Renal cortex interstitium (tissue), 15 donors: ENCODE results near the gene NACC1. TPM values are rescaled to one million over a fixed set of nuclear protein-coding genes. Genes with fewer than 3 reads are reported as not detected.
A peak's percentile ranks its signal among the peaks of the same experiment; 100 is the strongest.

Experiments
- DNase-seq, 11 donors: peaks; one replicate each; pipeline ENCODE4 v3.0.0-alpha.2; 2013; ENCODE audit warnings: low read depth in 9 of 11, low spot score in 4 of 11; ENCODE audit errors: extremely low read depth in 1 of 11
- long read RNA-seq, 16 experiments: transcript quantifications; one replicate each; lab custom pipeline, GENCODE V29; 2026
- polyA plus RNA-seq, 3 donors: library from polyadenylated mRNA; unstranded; fragments of 120-200 nt; gene quantifications; one replicate each; pipeline ENCODE4 v1.2.1, GENCODE V29; 2013; ENCODE audit not compliant: insufficient read length in 3 of 3

Gene NACC1
- 10 to 100 TPM; 21.2 to 34.0 (median 30.5) TPM for polyA plus RNA-seq
- long read RNA-seq, donor 1, full-length matches to known transcripts: 6 of 6 reads
- long read RNA-seq, donor 1, partial matches to known transcripts: 0 of 6 reads
- long read RNA-seq, donor 1, other reads (novel, unspliced or antisense): 0 of 6 reads
- long read RNA-seq, donor 2, full-length matches to known transcripts: 8 of 8 reads
- long read RNA-seq, donor 2, partial matches to known transcripts: 0 of 8 reads
- long read RNA-seq, donor 2, other reads (novel, unspliced or antisense): 0 of 8 reads
- long read RNA-seq, donor 3, full-length matches to known transcripts: 7 of 15 reads
- long read RNA-seq, donor 3, partial matches to known transcripts: 8 of 15 reads
- long read RNA-seq, donor 3, other reads (novel, unspliced or antisense): 0 of 15 reads
- long read RNA-seq, donor 4, full-length matches to known transcripts: 2 of 2 reads
- long read RNA-seq, donor 4, partial matches to known transcripts: 0 of 2 reads
- long read RNA-seq, donor 4, other reads (novel, unspliced or antisense): 0 of 2 reads
- long read RNA-seq, donor 5: 0 reads
- long read RNA-seq, donor 6, full-length matches to known transcripts: 4 of 9 reads
- long read RNA-seq, donor 6, partial matches to known transcripts: 5 of 9 reads
- long read RNA-seq, donor 6, other reads (novel, unspliced or antisense): 0 of 9 reads
- long read RNA-seq, donor 7, full-length matches to known transcripts: 4 of 4 reads
- long read RNA-seq, donor 7, partial matches to known transcripts: 0 of 4 reads
- long read RNA-seq, donor 7, other reads (novel, unspliced or antisense): 0 of 4 reads
- long read RNA-seq, donor 8: 0 reads
- long read RNA-seq, donor 9, full-length matches to known transcripts: 9 of 9 reads
- long read RNA-seq, donor 9, partial matches to known transcripts: 0 of 9 reads
- long read RNA-seq, donor 9, other reads (novel, unspliced or antisense): 0 of 9 reads
- long read RNA-seq, donor 10, full-length matches to known transcripts: 3 of 3 reads
- long read RNA-seq, donor 10, partial matches to known transcripts: 0 of 3 reads
- long read RNA-seq, donor 10, other reads (novel, unspliced or antisense): 0 of 3 reads
- long read RNA-seq, donor 11, full-length matches to known transcripts: 6 of 12 reads
- long read RNA-seq, donor 11, partial matches to known transcripts: 6 of 12 reads
- long read RNA-seq, donor 11, other reads (novel, unspliced or antisense): 0 of 12 reads
- long read RNA-seq, donor 12, full-length matches to known transcripts: 2 of 2 reads
- long read RNA-seq, donor 12, partial matches to known transcripts: 0 of 2 reads
- long read RNA-seq, donor 12, other reads (novel, unspliced or antisense): 0 of 2 reads
- long read RNA-seq, donor 13: 0 reads
- long read RNA-seq, donor 14, full-length matches to known transcripts: 9 of 14 reads
- long read RNA-seq, donor 14, partial matches to known transcripts: 5 of 14 reads
- long read RNA-seq, donor 14, other reads (novel, unspliced or antisense): 0 of 14 reads
- long read RNA-seq, donor 15: 0 reads
- long read RNA-seq, donor 16, full-length matches to known transcripts: 12 of 18 reads
- long read RNA-seq, donor 16, partial matches to known transcripts: 6 of 18 reads
- long read RNA-seq, donor 16, other reads (novel, unspliced or antisense): 0 of 18 reads

GRCh38 chr19:13117772-13118423 lies at the start of gene NACC1:
TSS of gene NACC1 (plus strand) at chr19:13118264. CDS start at chr19:13135208, 16,944 bp downstream.
- peak in 10 of 11 donors; percentile 68 to 86 (median 82) for DNase-seq

GRCh38 chr19:13069415-13070359 lies 48.4 kb upstream of the NACC1 start:
- no peak for DNase-seq

GRCh38 chr19:13070425-13071140 lies 47.5 kb upstream of the NACC1 start:
- no peak for DNase-seq

- DNase-seq: no peak
Observed at GRCh38 chr19:13071444-13072187, 46.4 kb upstream of the NACC1 start.

- no peak for DNase-seq
Observed at GRCh38 chr19:13072188-13072908, 45.7 kb upstream of the NACC1 start.

GRCh38 chr19:13073263-13073662 lies 44.8 kb upstream of the NACC1 start:
- DNase-seq: no peak

GRCh38 chr19:13074378-13074777 lies 43.7 kb upstream of the NACC1 start:
- DNase-seq: no peak

GRCh38 chr19:13076320-13076719 lies 41.7 kb upstream of the NACC1 start:
- DNase-seq: no peak

- DNase-seq: no peak
Observed at GRCh38 chr19:13076787-13077186, 41.3 kb upstream of the NACC1 start.

- no peak for DNase-seq
Observed at GRCh38 chr19:13077240-13077639, 40.8 kb upstream of the NACC1 start.

GRCh38 chr19:13078381-13078780 lies 39.7 kb upstream of the NACC1 start:
- no peak for DNase-seq

GRCh38 chr19:13078897-13079541 lies 39.0 kb upstream of the NACC1 start:
- no peak for DNase-seq

- DNase-seq: no peak
Observed at GRCh38 chr19:13079542-13079986, 38.5 kb upstream of the NACC1 start.

GRCh38 chr19:13082192-13083007 lies 35.7 kb upstream of the NACC1 start:
- DNase-seq: no peak
